Activated CD4-positive, alpha-beta T cell treated with anti-CD3 and anti-CD28 coated beads for 24 hours (primary cell): Measurements from ENCODE around the gene POLR3K.

Source experiments
- DNase-seq, 2 donors: peaks; one replicate each; pipeline ENCODE4 v3.0.0-alpha.2; 2020; ENCODE audit warnings: low read depth in 2 of 2

POLR3K gene

GRCh38 chr16:53346-54236, at the start of gene POLR3K, which contains the start of gene SNRNP25:
Gene POLR3K, minus strand, starts transcription at chr16:53608. Its CDS starts 22 bp downstream, at chr16:53586.
Gene SNRNP25, plus strand, starts transcription at chr16:53828. Its CDS starts 189 bp downstream, at chr16:54017.
- DNase-seq = peak; percentile 94 to 98

GRCh38 chr16:102060-102855, 48.9 kb upstream of the POLR3K start:
- DNase-seq = no peak

- no peak for DNase-seq
These were observed 48.2 kb upstream of the POLR3K start for GRCh38 chr16:101586-101985.

- DNase-seq = no peak
These were observed 47.6 kb upstream of the POLR3K start for GRCh38 chr16:100989-101388.

- DNase-seq = no peak
These were observed 44.4 kb upstream of the POLR3K start for GRCh38 chr16:97822-98221.

GRCh38 chr16:96935-97381, 43.5 kb upstream of the POLR3K start:
- DNase-seq = peak; percentile 80 to 82

GRCh38 chr16:94918-95265, 41.5 kb upstream of the POLR3K start:
- no peak for DNase-seq

- no peak for DNase-seq
These were observed 39.3 kb upstream of the POLR3K start for GRCh38 chr16:92431-93339.

GRCh38 chr16:91484-91883, 38.1 kb upstream of the POLR3K start:
- DNase-seq = no peak

- no peak for DNase-seq
These were observed 36.2 kb upstream of the POLR3K start for GRCh38 chr16:89391-90302.

GRCh38 chr16:88613-89012, 35.2 kb upstream of the POLR3K start:
- no peak for DNase-seq

GRCh38 chr16:86483-86952, 33.1 kb upstream of the POLR3K start:
- no peak for DNase-seq

GRCh38 chr16:85865-86264, 32.5 kb upstream of the POLR3K start:
- DNase-seq = no peak

GRCh38 chr16:85407-85782, 32.0 kb upstream of the POLR3K start:
- DNase-seq = no peak

GRCh38 chr16:84718-85406, 31.5 kb upstream of the POLR3K start:
- peak; percentile 23 to 32 for DNase-seq

GRCh38 chr16:83781-84615, 30.6 kb upstream of the POLR3K start:
- no peak for DNase-seq

GRCh38 chr16:83060-83603, 29.7 kb upstream of the POLR3K start:
- no peak for DNase-seq

- DNase-seq = no peak
These were observed 26.0 kb upstream of the POLR3K start for GRCh38 chr16:79151-80054.
